ENCODE results near the gene FAM180A. TPM values are rescaled to one million over a fixed set of nuclear protein-coding genes. Genes with fewer than 3 reads are reported as not detected.

Gene FAM180A
- total and polyA plus RNA-seq, 9 of the 15 experiments (the other 6 are each of a cell fraction or from before 2014, with no cell fraction given): not detected

GRCh38 chr7:135745703-135746312 is 2.8 kb downstream of the FAM180A start (continued):
- TF ChIP-seq PBX2 (CRISPR knock-in tag; IDR thresholded peaks at IDR 0.05; ENCODE audit: low read depth) (no peak), PBX2 (tag; conservative IDR thresholded peaks at IDR 0.05; ENCODE audit: low read depth) (peak; percentile 88), ZBTB11 (CRISPR knock-in tag; IDR thresholded peaks at IDR 0.05) (peak in 1 of 3 experiments; percentile 41; a peak in 1 of 6 replicates), NR2C1 (IDR thresholded peaks at IDR 0.05) (no peak), NR2C1 (tag; IDR thresholded peaks at IDR 0.05) (peak; percentile 20; the same call in 1 of the 2 replicates), RB1 (IDR thresholded peaks at IDR 0.05; ENCODE audit: low read depth) (no peak), TRIM24 (IDR thresholded peaks at IDR 0.05) (no peak), TRIM25 (IDR thresholded peaks at IDR 0.05; ENCODE audit: borderline replicate concordance) (no peak), NR2C2 (CRISPR knock-in tag; IDR thresholded peaks at IDR 0.05) (no peak), NR2C2 (tag; IDR thresholded peaks at IDR 0.05) (peak; percentile 72), MAFG (tag; conservative IDR thresholded peaks at IDR 0.05) (0 out of 2 replicates have a peak, but pooled peaks have one; percentile 16), PML (IDR thresholded peaks at IDR 0.05; ENCODE audit: low read length) (no peak), ZBTB2 (IDR thresholded peaks at IDR 0.05) (no peak), GABPA (tag; conservative IDR thresholded peaks at IDR 0.05; ENCODE audit: low read depth) (peak; percentile 85), SNRNP70 (optimal IDR thresholded peaks at IDR 0.05; ENCODE audit: low read depth, low read length) (no peak), KLF10 (CRISPR knock-in tag; IDR thresholded peaks at IDR 0.05) (no peak)

All from K562 (cell line).